HepG2 (cell line): ENCODE results near the gene CTDSP1. TPM values are rescaled to one million over a fixed set of nuclear protein-coding genes. Genes with fewer than 3 reads are reported as not detected.

Experiments used
- ATRX ChIP-seq: sonication (generic); formaldehyde crosslinking; IDR thresholded peaks from 2 replicates; pipeline ENCODE4 v1.4.0; 2020; ENCODE audit warnings: missing genetic modification reagents, borderline replicate concordance
- HDAC2 ChIP-seq: sonication (generic); formaldehyde crosslinking; IDR thresholded peaks from 2 replicates; pipeline ENCODE4 v1.4.0; 2020; ENCODE audit warnings: missing genetic modification reagents
- IRX3 ChIP-seq: sonication (generic); formaldehyde crosslinking; IDR thresholded peaks from 2 replicates; pipeline ENCODE4 v1.8.1; 2023; ENCODE audit warnings: mild to moderate bottlenecking, low read depth, missing genetic modification reagents, borderline replicate concordance
- KDM1A ChIP-seq: IDR thresholded peaks from 2 replicates; pipeline ENCODE4 v1.6.1; 2016; ENCODE audit warnings: missing compliant biosample characterization
- KLF16 ChIP-seq, 2 experiments: sonication (generic) in 1 of 2; formaldehyde crosslinking in 1 of 2; IDR thresholded peaks; 2 replicates each; pipeline versions ENCODE4 v1.6.1 to v1.8.0; 2016 to 2023; ENCODE audit warnings: missing genetic modification reagents in 2 of 2, missing compliant biosample characterization in 1 of 2
- MEIS2 ChIP-seq: sonication (generic); formaldehyde crosslinking; IDR thresholded peaks from 2 replicates; pipeline ENCODE4 v1.9.0; 2021; ENCODE audit warnings: mild to moderate bottlenecking, missing genetic modification reagents
- PTBP1 ChIP-seq: fragments of 200-400 bp; formaldehyde crosslinking; IDR thresholded peaks from 2 replicates; pipeline ENCODE4 v1.6.1; 2018; ENCODE audit warnings: low read length, low read depth; ENCODE audit not compliant: poor library complexity, severe bottlenecking
- SIX4 ChIP-seq: sonication (generic); formaldehyde crosslinking; IDR thresholded peaks from 2 replicates; pipeline ENCODE4 v1.4.0; 2020; ENCODE audit warnings: missing genetic modification reagents
- SP2 ChIP-seq: sonication (generic); formaldehyde crosslinking; IDR thresholded peaks from 2 replicates; pipeline ENCODE4 v1.5.1; 2020; ENCODE audit warnings: mild to moderate bottlenecking, missing genetic modification reagents
- ZNF12 ChIP-seq: sonication (generic); formaldehyde crosslinking; IDR thresholded peaks from 2 replicates; pipeline ENCODE4 v1.5.0; 2020; ENCODE audit warnings: missing genetic modification reagents
- ZNF747 ChIP-seq: sonication (generic); formaldehyde crosslinking; IDR thresholded peaks from 2 replicates; pipeline ENCODE4 v1.8.1; 2023; ENCODE audit warnings: missing genetic modification reagents, mild to moderate bottlenecking, borderline replicate concordance
- ZNF776 ChIP-seq: sonication (generic); formaldehyde crosslinking; IDR thresholded peaks from 2 replicates; pipeline ENCODE4 v1.4.0; 2020; ENCODE audit warnings: mild to moderate bottlenecking, missing genetic modification reagents
- ZSCAN21 ChIP-seq: sonication (generic); formaldehyde crosslinking; IDR thresholded peaks from 2 replicates; pipeline ENCODE4 v1.8.0; 2022; ENCODE audit warnings: mild to moderate bottlenecking, missing genetic modification reagents, moderate library complexity, borderline replicate concordance
- ZZZ3 ChIP-seq: sonication (generic); formaldehyde crosslinking; IDR thresholded peaks from 2 replicates; pipeline ENCODE4 v1.4.0; 2020; ENCODE audit warnings: missing genetic modification reagents, mild to moderate bottlenecking, borderline replicate concordance
- polyA plus RNA-seq, 8 experiments: library from polyadenylated mRNA; depleted of rRNA in 3 of 8; stranded (reverse) in 7 of 8; unstranded in 1 of 8; fragments of >200 nt; fragmentation: Illumina TruSeq in 4 of 8; extraction: Trizol in 4 of 8; gene quantifications; 2 replicates each; pipeline versions ENCODE4 v1.2.1 to v1.2.3, GENCODE V29; 2011 to 2016; ENCODE audit warnings: low read depth in 4 of 8, missing spikeins in 1 of 8, mixed read lengths in 1 of 8; ENCODE audit not compliant: insufficient read depth in 1 of 8
- total RNA-seq, 5 experiments: library from RNA; depleted of rRNA; stranded (reverse); fragments of >200 nt; fragmentation: Illumina TruSeq; extraction: Trizol; gene quantifications; 2 replicates each; pipeline ENCODE4 v1.2.3, GENCODE V29; 2016; ENCODE audit warnings: low read depth in 1 of 5
- TF ChIP-seq, protein P1 (sequence below): sonication (generic); formaldehyde crosslinking; IDR thresholded peaks from 2 replicates; pipeline ENCODE4 v1.4.0; 2020; ENCODE audit warnings: mild to moderate bottlenecking, missing genetic modification reagents, borderline replicate concordance
- TF ChIP-seq, protein P2 (sequence below): IDR thresholded peaks from 2 replicates; pipeline ENCODE4 v1.6.1; 2016; ENCODE audit warnings: low read depth, borderline replicate concordance
- TF ChIP-seq, protein P3 (sequence below): sonication (generic); formaldehyde crosslinking; IDR thresholded peaks from 2 replicates; pipeline ENCODE4 v1.4.0; 2020; ENCODE audit warnings: missing genetic modification reagents, borderline replicate concordance
- TF ChIP-seq, protein P4 (sequence below): sonication (generic); formaldehyde crosslinking; IDR thresholded peaks from 2 replicates; pipeline ENCODE4 v1.4.0; 2020; ENCODE audit warnings: mild to moderate bottlenecking, missing genetic modification reagents, borderline replicate concordance
- TF ChIP-seq, protein P5 (sequence below): sonication (generic); formaldehyde crosslinking; IDR thresholded peaks from 2 replicates; pipeline ENCODE4 v1.8.1; 2023; ENCODE audit warnings: missing genetic modification reagents, mild to moderate bottlenecking, borderline replicate concordance

CTDSP1 gene
- total and polyA plus RNA-seq, 2 of the 13 experiments (the other 11 are each of a cell fraction or from before 2014, with no cell fraction given) = 91.0 to 268 TPM

DNA sequence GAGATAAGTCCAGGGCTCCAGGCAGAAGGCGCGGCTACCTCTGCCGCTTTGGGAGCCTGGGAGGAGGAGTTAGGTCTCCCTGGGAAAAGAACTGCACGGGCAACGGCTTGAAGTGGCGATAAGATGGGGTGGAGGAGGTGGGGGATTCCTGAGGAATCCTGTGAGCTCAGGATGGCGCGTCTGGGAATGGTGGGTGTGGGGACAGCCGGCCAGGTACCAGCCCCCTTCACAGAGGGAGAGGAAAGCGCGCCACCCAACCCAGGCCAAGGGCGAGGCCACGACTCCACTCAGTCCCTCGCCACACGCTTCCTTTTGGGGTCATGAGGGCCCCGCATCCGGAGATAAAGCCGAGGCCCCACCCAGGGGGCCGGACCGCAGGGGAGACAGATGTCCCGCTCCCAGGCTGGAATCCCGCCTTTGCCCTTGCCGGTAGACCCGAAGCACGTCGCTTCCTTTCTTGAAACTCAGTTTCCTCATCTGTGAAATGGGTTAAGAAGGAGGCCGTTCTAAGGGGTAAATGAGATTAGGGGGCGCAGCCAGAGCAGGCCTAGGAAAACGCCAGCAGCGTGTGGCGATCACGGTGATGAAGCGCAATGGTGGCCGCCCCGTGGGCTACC lies 1.7 kb upstream of the CTDSP1 start (continued):
- TF ChIP-seq, protein P1, sequence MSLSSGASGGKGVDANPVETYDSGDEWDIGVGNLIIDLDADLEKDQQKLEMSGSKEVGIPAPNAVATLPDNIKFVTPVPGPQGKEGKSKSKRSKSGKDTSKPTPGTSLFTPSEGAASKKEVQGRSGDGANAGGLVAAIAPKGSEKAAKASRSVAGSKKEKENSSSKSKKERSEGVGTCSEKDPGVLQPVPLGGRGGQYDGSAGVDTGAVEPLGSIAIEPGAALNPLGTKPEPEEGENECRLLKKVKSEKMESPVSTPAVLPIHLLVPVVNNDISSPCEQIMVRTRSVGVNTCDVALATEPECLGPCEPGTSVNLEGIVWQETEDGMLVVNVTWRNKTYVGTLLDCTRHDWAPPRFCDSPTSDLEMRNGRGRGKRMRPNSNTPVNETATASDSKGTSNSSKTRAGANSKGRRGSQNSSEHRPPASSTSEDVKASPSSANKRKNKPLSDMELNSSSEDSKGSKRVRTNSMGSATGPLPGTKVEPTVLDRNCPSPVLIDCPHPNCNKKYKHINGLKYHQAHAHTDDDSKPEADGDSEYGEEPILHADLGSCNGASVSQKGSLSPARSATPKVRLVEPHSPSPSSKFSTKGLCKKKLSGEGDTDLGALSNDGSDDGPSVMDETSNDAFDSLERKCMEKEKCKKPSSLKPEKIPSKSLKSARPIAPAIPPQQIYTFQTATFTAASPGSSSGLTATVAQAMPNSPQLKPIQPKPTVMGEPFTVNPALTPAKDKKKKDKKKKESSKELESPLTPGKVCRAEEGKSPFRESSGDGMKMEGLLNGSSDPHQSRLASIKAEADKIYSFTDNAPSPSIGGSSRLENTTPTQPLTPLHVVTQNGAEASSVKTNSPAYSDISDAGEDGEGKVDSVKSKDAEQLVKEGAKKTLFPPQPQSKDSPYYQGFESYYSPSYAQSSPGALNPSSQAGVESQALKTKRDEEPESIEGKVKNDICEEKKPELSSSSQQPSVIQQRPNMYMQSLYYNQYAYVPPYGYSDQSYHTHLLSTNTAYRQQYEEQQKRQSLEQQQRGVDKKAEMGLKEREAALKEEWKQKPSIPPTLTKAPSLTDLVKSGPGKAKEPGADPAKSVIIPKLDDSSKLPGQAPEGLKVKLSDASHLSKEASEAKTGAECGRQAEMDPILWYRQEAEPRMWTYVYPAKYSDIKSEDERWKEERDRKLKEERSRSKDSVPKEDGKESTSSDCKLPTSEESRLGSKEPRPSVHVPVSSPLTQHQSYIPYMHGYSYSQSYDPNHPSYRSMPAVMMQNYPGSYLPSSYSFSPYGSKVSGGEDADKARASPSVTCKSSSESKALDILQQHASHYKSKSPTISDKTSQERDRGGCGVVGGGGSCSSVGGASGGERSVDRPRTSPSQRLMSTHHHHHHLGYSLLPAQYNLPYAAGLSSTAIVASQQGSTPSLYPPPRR (CRISPR knock-in tag) = peak; percentile 91
- TF ChIP-seq KDM1A (peak; percentile 99), KLF16 (CRISPR knock-in tag; IDR thresholded peaks at IDR 0.05) (peak in 1 of 2 experiments; percentile 49; a peak in 2 of 4 replicates), ZNF747 (CRISPR knock-in tag) (peak; percentile 89; the same call in 1 of the 2 replicates), ZSCAN21 (peak; percentile 87; the same call in 1 of the 2 replicates), ATRX (CRISPR knock-in tag) (no peak), SIX4 (CRISPR knock-in tag) (peak; percentile 42; the same call in 1 of the 2 replicates), ZZZ3 (peak; percentile 79; the same call in 1 of the 2 replicates), PTBP1 (peak; percentile 91), SP2 (CRISPR knock-in tag) (peak; percentile 54; the same call in 1 of the 2 replicates), HDAC2 (CRISPR knock-in tag) (peak; percentile 87), ZNF776 (CRISPR knock-in tag) (peak; percentile 65), MEIS2 (CRISPR knock-in tag) (peak; percentile 86), IRX3 (0 out of 2 replicates have a peak, but pooled peaks have one; percentile 56), ZNF12 (CRISPR knock-in tag) (0 out of 2 replicates have a peak, but pooled peaks have one; percentile 10)
- TF ChIP-seq, protein P2, sequence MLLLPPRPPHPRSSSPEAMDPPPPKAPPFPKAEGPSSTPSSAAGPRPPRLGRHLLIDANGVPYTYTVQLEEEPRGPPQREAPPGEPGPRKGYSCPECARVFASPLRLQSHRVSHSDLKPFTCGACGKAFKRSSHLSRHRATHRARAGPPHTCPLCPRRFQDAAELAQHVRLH (CRISPR knock-in tag) = peak; percentile 76; the same call in 1 of the 2 replicates
- TF ChIP-seq, protein P3, sequence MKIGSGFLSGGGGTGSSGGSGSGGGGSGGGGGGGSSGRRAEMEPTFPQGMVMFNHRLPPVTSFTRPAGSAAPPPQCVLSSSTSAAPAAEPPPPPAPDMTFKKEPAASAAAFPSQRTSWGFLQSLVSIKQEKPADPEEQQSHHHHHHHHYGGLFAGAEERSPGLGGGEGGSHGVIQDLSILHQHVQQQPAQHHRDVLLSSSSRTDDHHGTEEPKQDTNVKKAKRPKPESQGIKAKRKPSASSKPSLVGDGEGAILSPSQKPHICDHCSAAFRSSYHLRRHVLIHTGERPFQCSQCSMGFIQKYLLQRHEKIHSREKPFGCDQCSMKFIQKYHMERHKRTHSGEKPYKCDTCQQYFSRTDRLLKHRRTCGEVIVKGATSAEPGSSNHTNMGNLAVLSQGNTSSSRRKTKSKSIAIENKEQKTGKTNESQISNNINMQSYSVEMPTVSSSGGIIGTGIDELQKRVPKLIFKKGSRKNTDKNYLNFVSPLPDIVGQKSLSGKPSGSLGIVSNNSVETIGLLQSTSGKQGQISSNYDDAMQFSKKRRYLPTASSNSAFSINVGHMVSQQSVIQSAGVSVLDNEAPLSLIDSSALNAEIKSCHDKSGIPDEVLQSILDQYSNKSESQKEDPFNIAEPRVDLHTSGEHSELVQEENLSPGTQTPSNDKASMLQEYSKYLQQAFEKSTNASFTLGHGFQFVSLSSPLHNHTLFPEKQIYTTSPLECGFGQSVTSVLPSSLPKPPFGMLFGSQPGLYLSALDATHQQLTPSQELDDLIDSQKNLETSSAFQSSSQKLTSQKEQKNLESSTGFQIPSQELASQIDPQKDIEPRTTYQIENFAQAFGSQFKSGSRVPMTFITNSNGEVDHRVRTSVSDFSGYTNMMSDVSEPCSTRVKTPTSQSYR (CRISPR knock-in tag) = no peak; the same call in 1 of the 2 replicates
- TF ChIP-seq, protein P4, sequence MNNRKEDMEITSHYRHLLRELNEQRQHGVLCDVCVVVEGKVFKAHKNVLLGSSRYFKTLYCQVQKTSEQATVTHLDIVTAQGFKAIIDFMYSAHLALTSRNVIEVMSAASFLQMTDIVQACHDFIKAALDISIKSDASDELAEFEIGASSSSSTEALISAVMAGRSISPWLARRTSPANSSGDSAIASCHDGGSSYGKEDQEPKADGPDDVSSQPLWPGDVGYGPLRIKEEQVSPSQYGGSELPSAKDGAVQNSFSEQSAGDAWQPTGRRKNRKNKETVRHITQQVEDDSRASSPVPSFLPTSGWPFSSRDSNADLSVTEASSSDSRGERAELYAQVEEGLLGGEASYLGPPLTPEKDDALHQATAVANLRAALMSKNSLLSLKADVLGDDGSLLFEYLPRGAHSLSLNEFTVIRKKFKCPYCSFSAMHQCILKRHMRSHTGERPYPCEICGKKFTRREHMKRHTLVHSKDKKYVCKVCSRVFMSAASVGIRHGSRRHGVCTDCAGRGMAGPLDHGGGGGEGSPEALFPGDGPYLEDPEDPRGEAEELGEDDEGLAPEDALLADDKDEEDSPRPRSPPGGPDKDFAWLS (CRISPR knock-in tag) = no peak
- TF ChIP-seq, protein P5, sequence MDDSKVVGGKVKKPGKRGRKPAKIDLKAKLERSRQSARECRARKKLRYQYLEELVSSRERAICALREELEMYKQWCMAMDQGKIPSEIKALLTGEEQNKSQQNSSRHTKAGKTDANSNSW (CRISPR knock-in tag) = no peak
